PC-3 (cell line): ENCODE measurements around the gene MRPL1.

ENCODE experiments used
- CTCF ChIP-seq: fragments of 300-600 bp; sonication (generic); conservative IDR thresholded peaks from 2 replicates; pipeline ENCODE4 v1.5.1; 2017; ENCODE audit warnings: antibody characterized with exemption, low read depth, mild to moderate bottlenecking, low read length
- EZH2 ChIP-seq: fragments of 300-600 bp; sonication (generic); IDR thresholded peaks from one replicate; pipeline ENCODE4 v1.6.1; 2017; ENCODE audit warnings: antibody characterized with exemption, mild to moderate bottlenecking, low read length; ENCODE audit not compliant: unreplicated experiment
- EZH2phosphoT487 ChIP-seq: fragments of 300-600 bp; sonication (generic); IDR thresholded peaks from 2 replicates; pipeline ENCODE4 v1.6.1; 2018; ENCODE audit warnings: mild to moderate bottlenecking, antibody characterized with exemption, low read length, borderline replicate concordance

GRCh38 chr4:77958897-77959296, 96.3 kb downstream of the MRPL1 start:
- TF ChIP-seq EZH2 (no peak), CTCF (no peak), EZH2phosphoT487 (no peak)
